ENCODE results near the gene CHST6.

GRCh38 chr16:75494661-75495075 is 573 bp downstream of the CHST6 start:
- TF ChIP-seq CTCF (conservative IDR thresholded peaks at IDR 0.05 in 1 of 2, IDR thresholded peaks at IDR 0.05 in 1 of 2; ENCODE audit: extremely low read depth in 1 of 2, insufficient read depth in 1 of 2, low read depth in 1 of 2, low read length in 2 of 2) (no peak), EZH2 (IDR thresholded peaks at IDR 0.05; ENCODE audit: borderline replicate concordance, low read length) (no peak)
